ENCODE data around the gene CLEC18A. TPM values are rescaled to one million over a fixed set of nuclear protein-coding genes. Genes with fewer than 3 reads are reported as not detected.
"Not testable (repeated sequence)": the region's sequence is repeated elsewhere in the genome, so short reads cannot be mapped to it uniquely, and the experiment has no call there.

CLEC18A gene
- total RNA-seq, 1 donor from 2014 or later: 0.61 TPM

- peak; percentile 87 for DNase-seq (ENCODE audit: low spot score)
Measured at GRCh38 chr16:69930117-69930776, 20.9 kb upstream of the CLEC18A start.

GRCh38 chr16:69931631-69932030, 19.5 kb upstream of the CLEC18A start:
- DNase-seq (ENCODE audit: low spot score): peak; percentile 76

- peak; percentile 57 for DNase-seq (ENCODE audit: low spot score)
Measured at GRCh38 chr16:69932228-69932627, 18.9 kb upstream of the CLEC18A start.

- peak; percentile 59 for DNase-seq (ENCODE audit: low spot score)
Measured at GRCh38 chr16:69932691-69933392, 18.3 kb upstream of the CLEC18A start.

- peak; percentile 51 for DNase-seq (ENCODE audit: low spot score)
Measured at GRCh38 chr16:69934044-69934443, 17.1 kb upstream of the CLEC18A start.

- peak; percentile 59 for DNase-seq (ENCODE audit: low spot score)
Measured at GRCh38 chr16:69934751-69935150, 16.4 kb upstream of the CLEC18A start.

- peak; percentile 76 for DNase-seq (ENCODE audit: low spot score)
Measured at GRCh38 chr16:69935278-69935711, 15.8 kb upstream of the CLEC18A start.

GRCh38 chr16:69935740-69936139, 15.4 kb upstream of the CLEC18A start:
- peak; percentile 47 for DNase-seq (ENCODE audit: low spot score)

GRCh38 chr16:69936252-69936651, 14.9 kb upstream of the CLEC18A start:
- peak; percentile 73 for DNase-seq (ENCODE audit: low spot score)

GRCh38 chr16:69936751-69937211, 14.4 kb upstream of the CLEC18A start:
- peak; percentile 75 for DNase-seq (ENCODE audit: low spot score)

GRCh38 chr16:69937465-69937951, 13.6 kb upstream of the CLEC18A start:
- peak; percentile 43 for DNase-seq (ENCODE audit: low spot score)

GRCh38 chr16:69938981-69939820, 11.9 kb upstream of the CLEC18A start:
- DNase-seq (ENCODE audit: low spot score): peak; percentile 82

GRCh38 chr16:69939821-69940585, 11.1 kb upstream of the CLEC18A start:
- DNase-seq (ENCODE audit: low spot score): peak; percentile 81

- no peak for DNase-seq (ENCODE audit: low spot score)
Measured at GRCh38 chr16:69940676-69941075, 10.5 kb upstream of the CLEC18A start.

GRCh38 chr16:69941251-69942098, 9.7 kb upstream of the CLEC18A start:
- peak; percentile 78 for DNase-seq (ENCODE audit: low spot score)

- peak; percentile 87 for DNase-seq (ENCODE audit: low spot score)
Measured at GRCh38 chr16:69942099-69942491, 9.0 kb upstream of the CLEC18A start.

- DNase-seq (ENCODE audit: low spot score): peak; percentile 26
Measured at GRCh38 chr16:69942627-69943170, 8.4 kb upstream of the CLEC18A start.

GRCh38 chr16:69943241-69944036, 7.7 kb upstream of the CLEC18A start:
- not testable (repeated sequence) for DNase-seq (ENCODE audit: low spot score)

- DNase-seq (ENCODE audit: low spot score): not testable (repeated sequence)
Measured at GRCh38 chr16:69950411-69950810, 723 bp upstream of the CLEC18A start.

Measured in mesenteric fat pad (tissue), 1 donor.